Astrocyte (in vitro differentiated cells and primary cell): ENCODE data around the gene SSMEM1.

Source experiments
- CTCF ChIP-seq: IDR thresholded peaks from 2 replicates; pipeline ENCODE4 v1.5.1; 2011; ENCODE audit warnings: low read depth, mild to moderate bottlenecking, inconsistent platforms, low read length, moderate library complexity; ENCODE audit not compliant: insufficient read depth
- EZH2 ChIP-seq: IDR thresholded peaks from 2 replicates; pipeline ENCODE4 v1.6.1; 2012; ENCODE audit warnings: mild to moderate bottlenecking, low read length, inconsistent platforms; ENCODE audit not compliant: insufficient read depth

GRCh38 chr7:130224210-130224609, 16.6 kb downstream of the SSMEM1 start:
- TF ChIP-seq CTCF (no peak), EZH2 (no peak)
